ENCODE measurements around the gene PACS1. TPM values are rescaled to one million over a fixed set of nuclear protein-coding genes. Genes with fewer than 3 reads are reported as not detected.

PACS1 gene
- total RNA-seq, 1 experiment from 2014 or later: 33.5 TPM

GRCh38 chr11:66224226-66224855 lies 154.3 kb downstream of the PACS1 start:
- Mint-ChIP-seq H3K9me3 (ENCODE audit: unreplicated experiment) (no peaks in the 10 kb centered on the region), H3K4me1 (ENCODE audit: insufficient read depth, unreplicated experiment) (peaks cover 6% of the 10 kb centered on the region), H3K27me3 (ENCODE audit: insufficient read depth, unreplicated experiment) (no peaks in the 10 kb centered on the region), H3K4me3 (ENCODE audit: unreplicated experiment) (no peak overlapping the region), H3K27ac (ENCODE audit: low read depth, unreplicated experiment) (no peak overlapping the region), H3K36me3 (ENCODE audit: insufficient read depth, unreplicated experiment) (peaks cover 27% of the 10 kb centered on the region)
- BruUV-seq (replicated peaks): no TSS peak
- intact Hi-C loops (cut with micrococcal nuclease): no loop called here
- no peak for TF ChIP-seq CTCF (IDR thresholded peaks at IDR 0.05; ENCODE audit: unreplicated experiment)
- ChIA-PET POLR2A (no interaction called here), CTCF (interaction anchor here (0.7 to 3.8 kb wide), 4 partner anchors 12 to 156 kb away, joined by 3 to 22 read pairs (median 4); no protein-coding TSS in a partner anchor)
- DNase-seq (ENCODE audit: unreplicated experiment): no peak

GRCh38 chr11:66225066-66225465 lies 155.0 kb downstream of the PACS1 start:
- no peaks in the 10 kb centered on the region for H3K9me3 Mint-ChIP-seq (ENCODE audit: unreplicated experiment)
- no peak overlapping the region for H3K4me3 Mint-ChIP-seq (ENCODE audit: unreplicated experiment)
- peaks cover 6% of the 10 kb centered on the region for H3K4me1 Mint-ChIP-seq (ENCODE audit: insufficient read depth, unreplicated experiment)
- CTCF ChIA-PET: interaction anchor here (0.6 to 1.4 kb wide), 4 partner anchors 12 to 161 kb away, joined by 3 to 7 read pairs (median 3); no protein-coding TSS in a partner anchor
- intact Hi-C loops (cut with micrococcal nuclease): no loop called here
- no peak overlapping the region for H3K27ac Mint-ChIP-seq (ENCODE audit: low read depth, unreplicated experiment)
- H3K27me3 Mint-ChIP-seq (ENCODE audit: insufficient read depth, unreplicated experiment): no peaks in the 10 kb centered on the region
- DNase-seq (ENCODE audit: unreplicated experiment): no peak
- BruUV-seq (replicated peaks): no TSS peak
- no peak for TF ChIP-seq CTCF (IDR thresholded peaks at IDR 0.05; ENCODE audit: unreplicated experiment)
- peaks cover 21% of the 10 kb centered on the region for H3K36me3 Mint-ChIP-seq (ENCODE audit: insufficient read depth, unreplicated experiment)
- POLR2A ChIA-PET: no interaction called here

- Mint-ChIP-seq H3K4me3 (ENCODE audit: unreplicated experiment) (no peak overlapping the region), H3K4me1 (ENCODE audit: insufficient read depth, unreplicated experiment) (peaks cover 6% of the 10 kb centered on the region), H3K27ac (ENCODE audit: low read depth, unreplicated experiment) (no peak overlapping the region), H3K27me3 (ENCODE audit: insufficient read depth, unreplicated experiment) (no peaks in the 10 kb centered on the region), H3K36me3 (ENCODE audit: insufficient read depth, unreplicated experiment) (peaks cover 19% of the 10 kb centered on the region), H3K9me3 (ENCODE audit: unreplicated experiment) (no peaks in the 10 kb centered on the region)
- no TSS peak for BruUV-seq (replicated peaks)
- no peak for DNase-seq (ENCODE audit: unreplicated experiment)
- no peak for TF ChIP-seq CTCF (IDR thresholded peaks at IDR 0.05; ENCODE audit: unreplicated experiment)
- intact Hi-C loops (cut with micrococcal nuclease): no loop called here
- CTCF ChIA-PET: interaction anchor here (1.0 to 1.4 kb wide), 2 partner anchors 11 to 33 kb away, joined by 3 to 7 read pairs; no protein-coding TSS in a partner anchor
- POLR2A ChIA-PET: interaction anchor here (0.6 kb wide), 1 partner anchor 8 kb away, joined by 3 read pairs; no protein-coding TSS in a partner anchor
These were observed 156.0 kb downstream of the PACS1 start for GRCh38 chr11:66226101-66226500.

GRCh38 chr11:66227700-66228099 lies 157.6 kb downstream of the PACS1 start:
- no peak for TF ChIP-seq CTCF (IDR thresholded peaks at IDR 0.05; ENCODE audit: unreplicated experiment)
- Mint-ChIP-seq H3K36me3 (ENCODE audit: insufficient read depth, unreplicated experiment) (peaks cover 19% of the 10 kb centered on the region), H3K27me3 (ENCODE audit: insufficient read depth, unreplicated experiment) (no peaks in the 10 kb centered on the region), H3K4me3 (ENCODE audit: unreplicated experiment) (no peak overlapping the region), H3K9me3 (ENCODE audit: unreplicated experiment) (no peaks in the 10 kb centered on the region), H3K4me1 (ENCODE audit: insufficient read depth, unreplicated experiment) (peaks cover 1% of the 10 kb centered on the region), H3K27ac (ENCODE audit: low read depth, unreplicated experiment) (peak overlapping the region; percentile 18)
- BruUV-seq (replicated peaks): no TSS peak
- ChIA-PET POLR2A (interaction anchor here (1.1 kb wide), 1 partner anchor 9 kb away, joined by 3 read pairs; no protein-coding TSS in a partner anchor), CTCF (interaction anchor here (0.6 to 0.8 kb wide), 3 partner anchors 11 to 167 kb away, joined by 3 to 5 read pairs (median 3); no protein-coding TSS in a partner anchor)
- intact Hi-C loops (cut with micrococcal nuclease): no loop called here
- no peak for DNase-seq (ENCODE audit: unreplicated experiment)

Measured in MCF 10A (cell line).